ENCODE data around the gene IMPA2. TPM values are rescaled to one million over a fixed set of nuclear protein-coding genes. Genes with fewer than 3 reads are reported as not detected.
A peak's percentile ranks its signal among the peaks of the same experiment; 100 is the strongest.

Gene IMPA2
- total and polyA plus RNA-seq, 2 of the 13 experiments (the other 11 are each of a cell fraction or from before 2014, with no cell fraction given): 37.8 to 71.8 TPM

DNA sequence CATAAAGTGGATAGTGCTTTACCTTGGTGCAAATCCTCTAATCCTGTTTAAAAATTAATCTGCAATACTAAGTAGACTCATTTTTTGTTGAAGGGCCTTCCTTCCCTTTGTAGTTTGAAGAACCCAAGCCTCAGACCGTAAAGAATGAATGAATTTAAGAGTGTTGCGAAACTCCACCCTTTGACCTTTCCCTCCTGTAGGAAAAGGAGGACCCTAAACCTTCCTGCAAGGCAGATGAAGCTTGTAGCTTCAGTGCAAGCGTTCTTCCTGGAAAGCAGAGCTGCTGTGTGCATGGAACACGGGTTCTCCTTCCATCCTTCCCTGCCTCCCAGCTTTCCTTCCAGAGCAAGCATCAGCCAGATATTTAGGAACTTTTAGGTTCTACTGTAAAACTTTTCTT is 1.7 kb downstream of the IMPA2 start (continued):
- TF ChIP-seq ZBTB33 (CRISPR knock-in tag; IDR thresholded peaks at IDR 0.05): 0 out of 2 replicates have a peak, but pooled peaks have one; percentile 15
- no peak for TF ChIP-seq ZKSCAN1 (IDR thresholded peaks at IDR 0.05; ENCODE audit: low read length)
- TF ChIP-seq SAP130 (CRISPR knock-in tag; IDR thresholded peaks at IDR 0.05; ENCODE audit: low read depth): peak; percentile 9; the same call in 1 of the 2 replicates
- TF ChIP-seq ZNF24 (IDR thresholded peaks at IDR 0.05): peak; percentile 67
- TF ChIP-seq KLF12 (CRISPR knock-in tag; IDR thresholded peaks at IDR 0.05; ENCODE audit: borderline replicate concordance): no peak
- no peak for TF ChIP-seq KIAA2018 (CRISPR knock-in tag; IDR thresholded peaks at IDR 0.05; ENCODE audit: borderline replicate concordance)
- TF ChIP-seq MNT (IDR thresholded peaks at IDR 0.05): no peak
- no peak for TF ChIP-seq MAZ (IDR thresholded peaks at IDR 0.05; ENCODE audit: borderline replicate concordance, low read depth, low read length)
- no peak for TF ChIP-seq MAZ (CRISPR knock-in tag; IDR thresholded peaks at IDR 0.05; ENCODE audit: low read depth)
- TF ChIP-seq, protein P1, sequence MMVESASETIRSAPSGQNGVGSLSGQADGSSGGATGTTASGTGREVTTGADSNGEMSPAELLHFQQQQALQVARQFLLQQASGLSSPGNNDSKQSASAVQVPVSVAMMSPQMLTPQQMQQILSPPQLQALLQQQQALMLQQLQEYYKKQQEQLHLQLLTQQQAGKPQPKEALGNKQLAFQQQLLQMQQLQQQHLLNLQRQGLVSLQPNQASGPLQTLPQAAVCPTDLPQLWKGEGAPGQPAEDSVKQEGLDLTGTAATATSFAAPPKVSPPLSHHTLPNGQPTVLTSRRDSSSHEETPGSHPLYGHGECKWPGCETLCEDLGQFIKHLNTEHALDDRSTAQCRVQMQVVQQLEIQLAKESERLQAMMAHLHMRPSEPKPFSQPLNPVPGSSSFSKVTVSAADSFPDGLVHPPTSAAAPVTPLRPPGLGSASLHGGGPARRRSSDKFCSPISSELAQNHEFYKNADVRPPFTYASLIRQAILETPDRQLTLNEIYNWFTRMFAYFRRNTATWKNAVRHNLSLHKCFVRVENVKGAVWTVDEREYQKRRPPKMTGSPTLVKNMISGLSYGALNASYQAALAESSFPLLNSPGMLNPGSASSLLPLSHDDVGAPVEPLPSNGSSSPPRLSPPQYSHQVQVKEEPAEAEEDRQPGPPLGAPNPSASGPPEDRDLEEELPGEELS (CRISPR knock-in tag; IDR thresholded peaks at IDR 0.05): no peak
- no peak for TF ChIP-seq KDM1A (CRISPR knock-in tag; IDR thresholded peaks at IDR 0.05)
- no peak for TF ChIP-seq ZNF550 (CRISPR knock-in tag; IDR thresholded peaks at IDR 0.05; ENCODE audit: borderline replicate concordance)
- no peak for TF ChIP-seq HMG20B (CRISPR knock-in tag; conservative IDR thresholded peaks at IDR 0.05)
- no peak for TF ChIP-seq ZNF256 (CRISPR knock-in tag; conservative IDR thresholded peaks at IDR 0.05)
- no peak for TF ChIP-seq SOX13 (IDR thresholded peaks at IDR 0.05)
- peak in 1 of 2 experiments; percentile 39; a peak in 1 of 4 replicates for TF ChIP-seq SOX13 (CRISPR knock-in tag; conservative IDR thresholded peaks at IDR 0.05 in 1 of 2, IDR thresholded peaks at IDR 0.05 in 1 of 2)
- TF ChIP-seq ZNF672 (CRISPR knock-in tag; IDR thresholded peaks at IDR 0.05): no peak
- no peak for TF ChIP-seq MIER2 (CRISPR knock-in tag; IDR thresholded peaks at IDR 0.05)

Measured in HepG2 (cell line).